Measurements from ENCODE around the gene SPINDOC.

The SPINDOC gene

DNA sequence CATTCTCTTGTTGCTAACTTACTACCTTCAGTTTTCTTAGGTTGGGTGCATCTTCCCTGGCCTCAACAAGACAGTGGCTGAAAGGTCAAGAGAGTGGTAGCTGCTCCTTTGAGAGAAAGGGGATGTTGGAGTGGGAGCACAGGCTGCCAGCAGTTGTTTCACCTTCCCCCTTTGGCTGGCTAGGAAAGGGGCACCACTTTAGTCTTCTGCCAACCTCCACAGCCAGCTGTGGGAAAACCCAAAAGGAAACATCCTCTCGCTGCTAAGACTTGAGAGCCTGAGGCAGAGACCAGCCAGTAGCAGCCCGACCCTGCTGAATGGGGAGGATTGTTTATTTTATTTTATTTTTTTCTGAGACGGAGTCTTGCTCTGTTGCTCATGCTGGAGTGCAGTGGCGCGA lies 60.1 kb downstream of the SPINDOC start:
- no peak overlapping the region for H3K4me3 ChIP-seq (ENCODE audit: low read length)
- TF ChIP-seq, protein P1, sequence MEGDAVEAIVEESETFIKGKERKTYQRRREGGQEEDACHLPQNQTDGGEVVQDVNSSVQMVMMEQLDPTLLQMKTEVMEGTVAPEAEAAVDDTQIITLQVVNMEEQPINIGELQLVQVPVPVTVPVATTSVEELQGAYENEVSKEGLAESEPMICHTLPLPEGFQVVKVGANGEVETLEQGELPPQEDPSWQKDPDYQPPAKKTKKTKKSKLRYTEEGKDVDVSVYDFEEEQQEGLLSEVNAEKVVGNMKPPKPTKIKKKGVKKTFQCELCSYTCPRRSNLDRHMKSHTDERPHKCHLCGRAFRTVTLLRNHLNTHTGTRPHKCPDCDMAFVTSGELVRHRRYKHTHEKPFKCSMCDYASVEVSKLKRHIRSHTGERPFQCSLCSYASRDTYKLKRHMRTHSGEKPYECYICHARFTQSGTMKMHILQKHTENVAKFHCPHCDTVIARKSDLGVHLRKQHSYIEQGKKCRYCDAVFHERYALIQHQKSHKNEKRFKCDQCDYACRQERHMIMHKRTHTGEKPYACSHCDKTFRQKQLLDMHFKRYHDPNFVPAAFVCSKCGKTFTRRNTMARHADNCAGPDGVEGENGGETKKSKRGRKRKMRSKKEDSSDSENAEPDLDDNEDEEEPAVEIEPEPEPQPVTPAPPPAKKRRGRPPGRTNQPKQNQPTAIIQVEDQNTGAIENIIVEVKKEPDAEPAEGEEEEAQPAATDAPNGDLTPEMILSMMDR (conservative IDR thresholded peaks at IDR 0.05; ENCODE audit: low read depth, low read length), result no peak
- no peak for DNase-seq (ENCODE audit: low read depth)

DNA sequence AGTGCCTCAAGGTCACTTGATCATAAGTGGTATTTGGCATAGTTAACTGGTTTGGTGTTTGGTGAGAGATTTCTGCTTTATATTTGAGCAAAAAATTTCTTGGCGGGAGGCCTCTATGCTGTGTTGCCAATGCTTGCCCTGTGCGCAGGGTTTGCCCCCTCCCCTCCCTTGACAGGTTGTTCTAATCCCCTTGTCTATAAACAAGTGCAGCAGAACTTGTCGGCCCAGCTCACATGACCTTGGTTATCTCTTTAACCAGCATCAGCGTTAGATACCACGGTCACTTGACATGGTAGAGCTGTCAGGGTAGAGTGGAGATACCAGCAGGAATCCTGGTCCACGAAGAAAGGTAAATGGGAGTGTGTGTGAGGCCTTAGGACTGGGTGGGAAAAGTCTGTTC lies 61.3 kb downstream of the SPINDOC start:
- H3K4me3 ChIP-seq (ENCODE audit: low read length), result no peak overlapping the region
- TF ChIP-seq, protein P1 (conservative IDR thresholded peaks at IDR 0.05; ENCODE audit: low read depth, low read length), result no peak
- no peak for DNase-seq (ENCODE audit: low read depth)

DNA sequence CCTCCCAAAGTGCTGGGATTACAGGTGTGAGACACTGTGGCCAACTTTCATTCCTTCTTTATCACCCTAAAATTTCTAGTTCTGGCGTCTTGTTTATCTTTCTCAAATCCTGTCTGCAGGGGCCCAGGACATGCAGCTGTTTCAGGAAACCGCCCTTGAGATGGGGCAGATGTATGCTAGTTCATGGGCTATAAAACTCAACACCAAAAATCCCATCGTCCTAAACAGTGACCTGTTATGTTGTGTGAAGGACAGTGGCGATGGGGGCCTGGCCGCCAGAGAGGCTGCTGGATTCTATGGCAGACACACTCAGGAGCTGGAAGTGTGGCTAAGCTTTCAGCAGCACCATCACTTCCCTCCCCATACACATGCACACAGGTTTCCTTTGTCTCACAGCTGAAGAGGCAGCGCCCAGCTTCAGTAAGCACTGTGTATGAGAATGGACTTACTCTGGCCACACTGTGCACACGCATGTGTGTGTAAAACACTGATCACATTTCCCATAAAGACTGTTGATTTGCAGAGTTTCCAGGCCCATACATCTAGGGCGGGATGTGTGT lies 62.3 kb downstream of the SPINDOC start:
- TF ChIP-seq, protein P1 (conservative IDR thresholded peaks at IDR 0.05; ENCODE audit: low read depth, low read length), result no peak
- DNase-seq (ENCODE audit: low read depth), result no peak
- H3K4me3 ChIP-seq (ENCODE audit: low read length), result no peak overlapping the region

DNA sequence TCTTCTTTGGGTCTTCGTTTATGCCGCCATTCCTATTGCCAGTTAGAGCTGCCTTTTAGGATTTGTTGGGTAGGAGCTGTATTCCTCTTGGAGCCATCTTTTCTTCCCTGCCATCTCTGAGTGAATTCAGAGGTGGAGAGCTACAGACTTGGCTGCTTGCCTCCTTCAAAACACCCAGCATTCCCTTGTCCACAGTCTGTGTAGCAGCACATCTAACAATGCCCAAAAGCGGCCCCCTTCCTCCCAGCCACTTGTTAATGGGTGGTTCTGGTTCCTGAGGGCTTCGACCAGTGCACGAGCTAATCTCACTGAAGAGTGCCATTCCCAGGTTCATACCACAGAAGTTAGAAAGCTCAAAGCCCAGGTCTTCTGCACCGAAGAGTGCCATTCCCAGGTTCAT lies 63.4 kb downstream of the SPINDOC start:
- no peak overlapping the region for H3K4me3 ChIP-seq (ENCODE audit: low read length)
- TF ChIP-seq, protein P1 (conservative IDR thresholded peaks at IDR 0.05; ENCODE audit: low read depth, low read length), result no peak
- DNase-seq (ENCODE audit: low read depth), result no peak

Data from retinal pigment epithelial cell (primary cell).